Liver (tissue), 9 donors: ENCODE results near the gene PLCB4. TPM values are rescaled to one million over a fixed set of nuclear protein-coding genes. Genes with fewer than 3 reads are reported as not detected.

Experiments
- DNase-seq: peaks from one replicate; pipeline ENCODE4 v3.0.0-alpha.2; 2017; ENCODE audit warnings: low spot score
- H3K27ac ChIP-seq, 2 donors: one replicate each; pipeline ENCODE4 v1.7.0; 2013; ENCODE audit warnings: inconsistent platforms in 2 of 2, low read length in 2 of 2, control low read depth in 1 of 2, low read depth in 1 of 2, mild to moderate bottlenecking in 1 of 2
- H3K27me3 ChIP-seq, 4 donors: one replicate each; pipeline versions ENCODE4 v1.6.1 to v1.7.0; 2013; ENCODE audit warnings: low read length in 3 of 4, inconsistent platforms in 1 of 4, mild to moderate bottlenecking in 1 of 4, moderate library complexity in 1 of 4; ENCODE audit not compliant: control insufficient read depth in 4 of 4, insufficient read depth in 4 of 4
- H3K36me3 ChIP-seq, 4 donors: one replicate each; pipeline versions ENCODE4 v1.6.1 to v1.7.0; 2013; ENCODE audit warnings: low read length in 3 of 4, mild to moderate bottlenecking in 3 of 4, low read depth in 1 of 4, moderate library complexity in 1 of 4; ENCODE audit not compliant: control insufficient read depth in 4 of 4, insufficient read depth in 3 of 4
- H3K4me1 ChIP-seq, 4 donors: one replicate each; pipeline versions ENCODE4 v1.6.1 to v1.7.0; 2013; ENCODE audit warnings: low read length in 3 of 4, mild to moderate bottlenecking in 3 of 4, moderate library complexity in 1 of 4; ENCODE audit not compliant: control insufficient read depth in 4 of 4, insufficient read depth in 4 of 4
- H3K4me3 ChIP-seq, 3 donors: one replicate each; pipeline versions ENCODE4 v1.6.1 to v1.7.0; 2013; ENCODE audit warnings: low read length in 3 of 3, control low read depth in 1 of 3, low read depth in 1 of 3, mild to moderate bottlenecking in 1 of 3
- H3K9ac ChIP-seq, 2 donors: one replicate each; pipeline ENCODE4 v1.7.0; 2013; ENCODE audit warnings: low read length in 2 of 2, mild to moderate bottlenecking in 2 of 2, moderate library complexity in 2 of 2, control low read depth in 1 of 2, low read depth in 1 of 2
- H3K9me3 ChIP-seq, 4 donors: one replicate each; pipeline versions ENCODE4 v1.6.1 to v1.7.0; 2013; ENCODE audit warnings: low read length in 3 of 4; ENCODE audit not compliant: control insufficient read depth in 4 of 4
- EGR1 ChIP-seq, 2 donors: IDR thresholded peaks; 2 replicates each; pipeline ENCODE4 v1.6.1; 2016 to 2018; ENCODE audit warnings: antibody characterized with exemption in 2 of 2, low read depth in 2 of 2
- FOXA1 ChIP-seq: IDR thresholded peaks from 2 replicates; pipeline ENCODE4 v1.6.1; 2016; ENCODE audit warnings: antibody characterized with exemption
- FOXA2 ChIP-seq: IDR thresholded peaks from 2 replicates; pipeline ENCODE4 v1.6.1; 2016; ENCODE audit warnings: antibody characterized with exemption
- GABPA ChIP-seq, 2 donors: IDR thresholded peaks in 1 of 2; conservative IDR thresholded peaks in 1 of 2; 2 replicates each; pipeline ENCODE4 v1.6.1; 2016; ENCODE audit warnings: antibody characterized with exemption in 2 of 2, mild to moderate bottlenecking in 1 of 2, moderate library complexity in 1 of 2
- HNF4A ChIP-seq, 2 donors: conservative IDR thresholded peaks; 2 replicates each; pipeline ENCODE4 v1.6.1; 2016; ENCODE audit warnings: antibody characterized with exemption in 2 of 2, mild to moderate bottlenecking in 2 of 2
- HNF4G ChIP-seq: IDR thresholded peaks from 2 replicates; pipeline ENCODE4 v1.6.1; 2016; ENCODE audit warnings: antibody characterized with exemption
- JUND ChIP-seq, 2 donors: IDR thresholded peaks; 2 replicates each; pipeline ENCODE4 v1.6.1; 2016; ENCODE audit warnings: antibody characterized with exemption in 2 of 2
- NR2F2 ChIP-seq: IDR thresholded peaks from 2 replicates; pipeline ENCODE4 v1.6.1; 2016; ENCODE audit warnings: antibody characterized with exemption
- RAD21 ChIP-seq, 2 donors: IDR thresholded peaks; 2 replicates each; pipeline ENCODE4 v1.6.1; 2016; ENCODE audit warnings: antibody characterized with exemption in 2 of 2, mild to moderate bottlenecking in 2 of 2
- RXRA ChIP-seq, 2 donors: IDR thresholded peaks; 2 replicates each; pipeline ENCODE4 v1.6.1; 2017 to 2018; ENCODE audit warnings: antibody characterized with exemption in 2 of 2, mild to moderate bottlenecking in 1 of 2
- SP1 ChIP-seq: IDR thresholded peaks from 2 replicates; pipeline ENCODE4 v1.6.1; 2018; ENCODE audit warnings: antibody characterized with exemption, mild to moderate bottlenecking
- TAF1 ChIP-seq: conservative IDR thresholded peaks from 2 replicates; pipeline ENCODE4 v1.6.1; 2016; ENCODE audit warnings: antibody characterized with exemption, mild to moderate bottlenecking
- ZBTB33 ChIP-seq: IDR thresholded peaks from 2 replicates; pipeline ENCODE4 v1.6.1; 2016; ENCODE audit warnings: antibody characterized with exemption
- WGBS: extraction: QIAGEN DNeasy Blood & Tissue Kit; methylation state at CpG from one replicate; pipeline ENCODE4 v1.1.7; 2013; 5-methylcytosine and 5-hydroxymethylcytosine counted together
- polyA plus RNA-seq, 2 donors: library from polyadenylated mRNA; stranded (reverse) in 1 of 2; unstranded in 1 of 2; fragments of 200-250 nt in 1 of 2; fragments of >200 nt in 1 of 2; fragmentation: Nextera tagmentation in 1 of 2; extraction: Ambion mirVana in 1 of 2; gene quantifications; one replicate each; pipeline versions ENCODE4 v1.2.1 to v1.2.3, GENCODE V29; 2013 to 2015
- total RNA-seq, 2 donors: library from RNA; depleted of rRNA; stranded (reverse); fragments of >200 nt; gene quantifications; one replicate each; pipeline ENCODE4 v1.2.3, GENCODE V29; 2014
- TF ChIP-seq, protein P1 (sequence below): IDR thresholded peaks from 2 replicates; pipeline ENCODE4 v1.6.1; 2016; ENCODE audit warnings: antibody characterized with exemption
- TF ChIP-seq, protein P2 (sequence below): fragments of 150-350 bp; IDR thresholded peaks from 2 replicates; pipeline ENCODE4 v1.5.1; 2017; ENCODE audit warnings: improper control_type of control experiment, low read depth, low read length; ENCODE audit not compliant: missing input control
- TF ChIP-seq, protein P3 (sequence below): IDR thresholded peaks from 2 replicates; pipeline ENCODE4 v1.6.1; 2016; ENCODE audit warnings: antibody characterized with exemption
- donor health status: healthy.
- donor health status: healthy.
- donor health status: healthy.
- donor health status: healthy.
- donor health status: healthy.

The PLCB4 gene
- total and polyA plus RNA-seq, 4 donors = 0.14 to 0.67 (median 0.30) TPM

DNA sequence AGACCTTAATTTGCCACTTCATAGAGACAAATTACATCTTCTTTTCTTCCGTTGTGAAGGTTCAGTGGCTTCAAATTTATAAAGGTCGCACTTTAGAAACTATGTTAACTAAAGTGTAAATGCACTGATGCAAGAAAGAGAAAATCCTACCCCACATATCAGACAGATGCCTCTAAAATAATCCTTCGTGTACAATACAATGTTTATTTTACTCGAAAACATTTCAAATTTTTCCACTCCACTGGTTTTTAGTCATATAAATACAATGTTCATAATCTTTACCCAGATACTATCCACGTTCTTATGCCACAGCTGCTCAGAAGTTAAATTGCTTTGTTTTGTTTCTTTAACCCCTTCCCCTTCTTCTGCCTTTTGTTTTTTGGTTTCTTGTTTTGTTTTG is 305.2 kb downstream of the PLCB4 start:
- Histone ChIP-seq H3K27me3 (no peaks in the 10 kb centered on the region), H3K4me3 (no peak overlapping the region), H3K9me3 (no peaks in the 10 kb centered on the region), H3K9ac (no peak overlapping the region), H3K36me3 (no peaks in the 10 kb centered on the region), H3K27ac (no peak overlapping the region), H3K4me1 (no peaks in the 10 kb centered on the region)
- WGBS = 67% methylated on average over 5 of the region's 5 CpGs
- no peak for DNase-seq
- no peak for TF ChIP-seq FOXA1
- TF ChIP-seq ZBTB33 = no peak
- TF ChIP-seq FOXA2 = no peak
- TF ChIP-seq RAD21 (IDR thresholded peaks at IDR 0.05) = no peak
- no peak for TF ChIP-seq TAF1
- TF ChIP-seq, protein P1, sequence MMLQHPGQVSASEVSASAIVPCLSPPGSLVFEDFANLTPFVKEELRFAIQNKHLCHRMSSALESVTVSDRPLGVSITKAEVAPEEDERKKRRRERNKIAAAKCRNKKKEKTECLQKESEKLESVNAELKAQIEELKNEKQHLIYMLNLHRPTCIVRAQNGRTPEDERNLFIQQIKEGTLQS = no peak
- TF ChIP-seq RXRA (IDR thresholded peaks at IDR 0.05) = no peak

GRCh38 chr20:9374480-9374879 is 305.6 kb downstream of the PLCB4 start:
- Histone ChIP-seq H3K27me3 (no peaks in the 10 kb centered on the region), H3K27ac (no peak overlapping the region), H3K4me3 (no peak overlapping the region), H3K4me1 (no peaks in the 10 kb centered on the region), H3K9me3 (no peaks in the 10 kb centered on the region), H3K9ac (no peak overlapping the region), H3K36me3 (no peaks in the 10 kb centered on the region)
- DNase-seq = no peak
- TF ChIP-seq NR2F2 (no peak), EGR1 (IDR thresholded peaks at IDR 0.05; ENCODE audit: low read depth in 2 of 2) (no peak), RAD21 (IDR thresholded peaks at IDR 0.05) (no peak), TAF1 (no peak), JUND (IDR thresholded peaks at IDR 0.05) (no peak)
- TF ChIP-seq, protein P1 = no peak
- WGBS = 86% methylated on average over 1 of the region's 1 CpG

- H3K9me3 ChIP-seq = no peaks in the 10 kb centered on the region
- TF ChIP-seq HNF4G = no peak
- TF ChIP-seq, protein P2, sequence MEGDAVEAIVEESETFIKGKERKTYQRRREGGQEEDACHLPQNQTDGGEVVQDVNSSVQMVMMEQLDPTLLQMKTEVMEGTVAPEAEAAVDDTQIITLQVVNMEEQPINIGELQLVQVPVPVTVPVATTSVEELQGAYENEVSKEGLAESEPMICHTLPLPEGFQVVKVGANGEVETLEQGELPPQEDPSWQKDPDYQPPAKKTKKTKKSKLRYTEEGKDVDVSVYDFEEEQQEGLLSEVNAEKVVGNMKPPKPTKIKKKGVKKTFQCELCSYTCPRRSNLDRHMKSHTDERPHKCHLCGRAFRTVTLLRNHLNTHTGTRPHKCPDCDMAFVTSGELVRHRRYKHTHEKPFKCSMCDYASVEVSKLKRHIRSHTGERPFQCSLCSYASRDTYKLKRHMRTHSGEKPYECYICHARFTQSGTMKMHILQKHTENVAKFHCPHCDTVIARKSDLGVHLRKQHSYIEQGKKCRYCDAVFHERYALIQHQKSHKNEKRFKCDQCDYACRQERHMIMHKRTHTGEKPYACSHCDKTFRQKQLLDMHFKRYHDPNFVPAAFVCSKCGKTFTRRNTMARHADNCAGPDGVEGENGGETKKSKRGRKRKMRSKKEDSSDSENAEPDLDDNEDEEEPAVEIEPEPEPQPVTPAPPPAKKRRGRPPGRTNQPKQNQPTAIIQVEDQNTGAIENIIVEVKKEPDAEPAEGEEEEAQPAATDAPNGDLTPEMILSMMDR = no peak
- TF ChIP-seq TAF1 = no peak
- no peak for TF ChIP-seq SP1
- TF ChIP-seq, protein P1 = no peak
- TF ChIP-seq FOXA2 = no peak
- TF ChIP-seq ZBTB33 = no peak
- no peak for TF ChIP-seq FOXA1
- TF ChIP-seq GABPA (IDR thresholded peaks at IDR 0.05 in 1 of 2, conservative IDR thresholded peaks at IDR 0.05 in 1 of 2) = no peak
- TF ChIP-seq HNF4A (conservative IDR thresholded peaks at IDR 0.05) = no peak
- TF ChIP-seq NR2F2 = no peak
- TF ChIP-seq, protein P3, sequence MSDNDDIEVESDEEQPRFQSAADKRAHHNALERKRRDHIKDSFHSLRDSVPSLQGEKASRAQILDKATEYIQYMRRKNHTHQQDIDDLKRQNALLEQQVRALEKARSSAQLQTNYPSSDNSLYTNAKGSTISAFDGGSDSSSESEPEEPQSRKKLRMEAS = no peak
- H3K9ac ChIP-seq = no peak overlapping the region
- H3K4me3 ChIP-seq = no peak overlapping the region
- H3K27me3 ChIP-seq = no peaks in the 10 kb centered on the region
- no peaks in the 10 kb centered on the region for H3K36me3 ChIP-seq
- no peak for DNase-seq
- 73% methylated on average over 1 of the region's 1 CpG for WGBS
- H3K4me1 ChIP-seq = no peaks in the 10 kb centered on the region
- no peak overlapping the region for H3K27ac ChIP-seq
Observed at GRCh38 chr20:9375221-9375681, 306.4 kb downstream of the PLCB4 start.
